ENCODE results near the gene CAPN7.

The CAPN7 gene

GRCh38 chr3:15268033-15268631 lies 62.1 kb downstream of the CAPN7 start:
- Mint-ChIP-seq H3K4me3 (no peak overlapping the region), H3K9me3 (no peaks in the 10 kb centered on the region), H3K27me3 (ENCODE audit: low read depth, poor library complexity) (peaks cover 3% of the 10 kb centered on the region), H3K27ac (no peak overlapping the region), H3K4me1 (peaks cover 27% of the 10 kb centered on the region), H3K36me3 (ENCODE audit: low read depth) (no peaks in the 10 kb centered on the region)
- TF ChIP-seq, protein P1, sequence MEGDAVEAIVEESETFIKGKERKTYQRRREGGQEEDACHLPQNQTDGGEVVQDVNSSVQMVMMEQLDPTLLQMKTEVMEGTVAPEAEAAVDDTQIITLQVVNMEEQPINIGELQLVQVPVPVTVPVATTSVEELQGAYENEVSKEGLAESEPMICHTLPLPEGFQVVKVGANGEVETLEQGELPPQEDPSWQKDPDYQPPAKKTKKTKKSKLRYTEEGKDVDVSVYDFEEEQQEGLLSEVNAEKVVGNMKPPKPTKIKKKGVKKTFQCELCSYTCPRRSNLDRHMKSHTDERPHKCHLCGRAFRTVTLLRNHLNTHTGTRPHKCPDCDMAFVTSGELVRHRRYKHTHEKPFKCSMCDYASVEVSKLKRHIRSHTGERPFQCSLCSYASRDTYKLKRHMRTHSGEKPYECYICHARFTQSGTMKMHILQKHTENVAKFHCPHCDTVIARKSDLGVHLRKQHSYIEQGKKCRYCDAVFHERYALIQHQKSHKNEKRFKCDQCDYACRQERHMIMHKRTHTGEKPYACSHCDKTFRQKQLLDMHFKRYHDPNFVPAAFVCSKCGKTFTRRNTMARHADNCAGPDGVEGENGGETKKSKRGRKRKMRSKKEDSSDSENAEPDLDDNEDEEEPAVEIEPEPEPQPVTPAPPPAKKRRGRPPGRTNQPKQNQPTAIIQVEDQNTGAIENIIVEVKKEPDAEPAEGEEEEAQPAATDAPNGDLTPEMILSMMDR (IDR thresholded peaks at IDR 0.05), result peak; percentile 90
- DNase-seq, result peak; percentile 85

DNA sequence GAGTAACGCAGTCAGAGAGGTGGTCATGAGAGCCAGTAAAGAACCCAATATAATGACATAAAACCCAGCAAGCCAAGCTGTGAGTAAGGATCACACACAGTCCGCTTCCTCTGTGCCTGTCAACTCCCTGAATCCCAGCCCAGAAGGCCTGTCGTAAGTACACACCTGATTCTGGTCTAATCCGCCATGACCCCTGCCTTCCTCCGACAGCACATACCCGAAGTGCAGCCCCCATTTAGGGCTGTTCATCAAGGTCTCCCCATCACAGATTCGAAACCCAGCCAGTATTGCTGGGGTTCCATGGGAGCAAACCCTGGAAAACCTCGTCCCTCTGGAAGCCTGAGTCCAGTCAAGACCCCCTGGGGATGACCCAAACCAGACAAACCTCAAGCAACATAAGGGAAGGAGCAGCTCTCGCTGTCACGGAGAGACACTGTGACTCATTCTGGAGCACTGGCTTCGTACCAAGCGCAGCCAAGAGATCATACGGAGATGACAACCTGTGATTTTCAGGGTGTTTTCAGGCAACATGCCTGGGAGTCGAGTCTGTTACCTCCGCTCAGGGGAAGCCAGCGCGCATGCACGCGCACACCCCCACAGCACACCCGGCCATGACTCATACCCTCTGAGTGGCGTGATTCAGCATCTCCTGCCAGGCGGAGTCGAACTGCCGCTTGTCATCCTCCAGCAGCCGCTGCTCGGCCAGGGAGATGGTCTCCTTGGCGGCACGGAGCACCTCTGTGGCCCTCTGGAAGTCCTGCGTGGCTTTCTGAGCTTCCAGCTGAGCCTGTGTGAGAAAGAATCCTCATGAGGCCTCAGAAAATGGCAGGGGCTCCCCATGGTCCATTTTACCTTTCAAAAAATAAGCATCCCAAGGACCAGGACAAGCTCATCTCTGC lies 63.3 kb downstream of the CAPN7 start:
- Mint-ChIP-seq H3K27me3 (ENCODE audit: low read depth, poor library complexity) (peaks cover 3% of the 10 kb centered on the region), H3K4me3 (no peak overlapping the region), H3K36me3 (ENCODE audit: low read depth) (no peaks in the 10 kb centered on the region), H3K9me3 (no peaks in the 10 kb centered on the region), H3K4me1 (peaks cover 27% of the 10 kb centered on the region), H3K27ac (no peak overlapping the region)
- TF ChIP-seq, protein P1 (IDR thresholded peaks at IDR 0.05), result no peak
- DNase-seq, result no peak

DNA sequence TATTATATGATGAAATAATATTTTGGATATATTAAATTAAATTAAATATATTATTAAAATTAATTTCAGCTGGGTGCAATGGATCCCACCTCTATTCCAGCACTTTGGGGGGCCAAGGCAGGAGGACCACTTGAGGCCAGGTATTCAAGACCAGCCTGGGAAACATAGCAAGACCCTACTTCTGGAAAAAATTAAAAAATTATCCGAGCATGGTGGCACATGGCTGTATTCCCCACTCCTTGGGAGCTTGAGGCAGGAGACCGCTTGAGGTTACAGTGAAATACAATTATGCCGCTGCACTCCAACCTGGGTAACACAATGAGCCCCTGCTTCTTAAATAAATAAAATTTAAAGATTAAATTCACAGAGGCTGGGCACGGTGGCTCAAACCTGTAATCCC lies 65.0 kb downstream of the CAPN7 start:
- Mint-ChIP-seq H3K27me3 (ENCODE audit: low read depth, poor library complexity) (peaks cover 3% of the 10 kb centered on the region), H3K4me1 (peaks cover 22% of the 10 kb centered on the region), H3K36me3 (ENCODE audit: low read depth) (no peaks in the 10 kb centered on the region), H3K4me3 (no peak overlapping the region), H3K27ac (no peak overlapping the region), H3K9me3 (no peaks in the 10 kb centered on the region)
- no peak for DNase-seq
- TF ChIP-seq, protein P1 (IDR thresholded peaks at IDR 0.05), result no peak

DNA sequence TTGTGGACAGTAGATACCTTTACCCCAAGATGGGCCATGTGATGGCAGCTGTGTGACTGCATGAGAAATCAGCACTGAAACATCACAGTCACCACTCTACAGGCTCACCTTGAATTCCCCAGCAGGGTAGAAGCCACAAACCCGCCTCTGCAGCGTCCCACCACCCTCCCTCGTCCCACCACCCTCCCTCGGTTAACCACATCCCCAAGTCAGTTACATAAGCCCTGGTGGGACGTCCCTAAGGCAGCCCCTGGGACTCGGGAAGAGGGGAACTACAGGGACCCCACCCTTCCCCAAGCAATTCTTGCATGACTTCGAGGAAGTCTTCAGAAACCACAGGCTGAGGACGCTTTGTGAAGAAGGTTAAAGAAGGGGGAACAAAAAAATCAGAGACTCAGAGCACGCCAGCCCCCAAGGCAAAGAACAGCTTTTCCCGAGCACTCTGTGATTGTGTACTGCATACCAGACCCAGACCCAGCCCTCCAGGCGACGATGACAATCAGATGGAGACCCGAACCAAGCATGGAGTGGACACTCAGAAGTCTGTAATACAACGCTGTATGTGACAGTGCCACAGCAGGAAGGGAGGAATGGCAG lies 65.8 kb downstream of the CAPN7 start:
- no peaks in the 10 kb centered on the region for H3K36me3 Mint-ChIP-seq (ENCODE audit: low read depth)
- H3K4me1 Mint-ChIP-seq, result peaks cover 16% of the 10 kb centered on the region
- no peak overlapping the region for H3K4me3 Mint-ChIP-seq
- TF ChIP-seq, protein P1 (IDR thresholded peaks at IDR 0.05), result no peak
- no peak overlapping the region for H3K27ac Mint-ChIP-seq
- H3K9me3 Mint-ChIP-seq, result no peaks in the 10 kb centered on the region
- peaks cover 3% of the 10 kb centered on the region for H3K27me3 Mint-ChIP-seq (ENCODE audit: low read depth, poor library complexity)
- no peak for DNase-seq

DNA sequence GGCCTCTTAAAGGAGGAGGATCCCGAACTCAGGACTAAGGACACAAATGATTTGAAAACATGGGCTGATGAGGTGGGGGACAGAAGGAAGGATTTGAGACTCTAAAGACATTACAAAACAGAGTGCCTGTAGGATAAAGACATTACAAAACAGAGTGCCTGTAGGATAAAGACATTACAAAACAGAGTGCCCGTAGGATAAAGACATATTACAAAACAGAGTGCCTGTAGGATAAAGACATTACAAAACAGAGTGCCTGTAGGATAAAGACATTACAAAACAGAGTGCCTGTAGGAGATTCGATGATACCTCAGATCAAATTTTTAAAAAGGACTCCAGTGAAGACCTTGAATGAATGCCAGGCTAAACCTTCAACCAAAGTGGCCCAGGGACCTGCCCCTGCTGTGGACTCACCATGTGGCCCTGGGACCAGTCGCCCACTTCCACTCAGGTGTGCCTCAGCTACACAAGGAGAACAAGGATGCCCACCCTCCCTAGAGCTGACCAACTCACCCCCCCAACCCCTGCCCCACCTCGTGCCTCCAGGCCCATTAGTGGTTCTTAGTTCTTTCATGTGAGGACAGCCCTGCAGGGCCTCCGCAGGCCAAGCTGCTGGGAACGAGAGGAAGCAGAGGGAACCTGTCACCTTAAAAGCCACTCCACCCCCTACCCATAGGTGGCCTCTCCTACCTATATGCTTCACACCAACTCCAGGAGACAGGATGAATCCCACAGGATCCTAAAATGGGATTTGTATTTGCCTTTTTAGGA lies 66.6 kb downstream of the CAPN7 start:
- Mint-ChIP-seq H3K4me3 (no peak overlapping the region), H3K27me3 (ENCODE audit: low read depth, poor library complexity) (peaks cover 3% of the 10 kb centered on the region), H3K36me3 (ENCODE audit: low read depth) (no peaks in the 10 kb centered on the region), H3K9me3 (no peaks in the 10 kb centered on the region), H3K4me1 (peaks cover 11% of the 10 kb centered on the region), H3K27ac (no peak overlapping the region)
- TF ChIP-seq, protein P1 (IDR thresholded peaks at IDR 0.05), result no peak
- no peak for DNase-seq
